DND-41 (cell line): ENCODE measurements around the gene GIPR.
"Not testable (repeated sequence)": the region's sequence is repeated elsewhere in the genome, so short reads cannot be mapped to it uniquely, and the experiment has no call there.

Experiments used
- ATAC-seq: fragments of 200-7000 bp; cut with Tn5 transposase; 3 replicates; pipeline ENCODE4 v1.9.1; 2021; ENCODE audit warnings: low read depth; ENCODE audit not compliant: insufficient read depth
- DNase-seq: peaks from one replicate; pipeline ENCODE4 v3.0.0-alpha.2; 2020
- H2AFZ ChIP-seq: 2 replicates; pipeline ENCODE4 v1.6.0; 2012; ENCODE audit warnings: low read depth, low read length
- H3K27ac ChIP-seq: 2 replicates; pipeline ENCODE4 v1.5.1; 2012; ENCODE audit warnings: low read length, inconsistent platforms
- H3K27me3 ChIP-seq: fragments of 200-600 bp; sonication (generic); 2 replicates; pipeline ENCODE4 v1.6.0; 2012; ENCODE audit warnings: low read length, mild to moderate bottlenecking, inconsistent platforms; ENCODE audit not compliant: insufficient read depth, poor library complexity
- H3K36me3 ChIP-seq: 2 replicates; pipeline ENCODE4 v1.5.1; 2012; ENCODE audit warnings: low read length, inconsistent platforms; ENCODE audit not compliant: insufficient read depth
- H3K4me1 ChIP-seq: 2 replicates; pipeline ENCODE4 v1.5.1; 2012; ENCODE audit warnings: mild to moderate bottlenecking, low read length; ENCODE audit not compliant: insufficient read depth
- H3K4me2 ChIP-seq: 2 replicates; pipeline ENCODE4 v1.6.0; 2012; ENCODE audit warnings: mild to moderate bottlenecking, moderate library complexity, low read length, inconsistent platforms; ENCODE audit not compliant: insufficient read depth
- H3K4me3 ChIP-seq, 2 experiments: fragments of 200-600 bp in 1 of 2; shearing (Covaris generic) in 1 of 2; 2 replicates each; pipeline ENCODE4 v1.5.1; 2012 to 2016; ENCODE audit warnings: inconsistent platforms in 2 of 2, low read length in 2 of 2, mild to moderate bottlenecking in 2 of 2, low read depth in 1 of 2, moderate library complexity in 1 of 2
- H3K79me2 ChIP-seq: 2 replicates; pipeline ENCODE4 v1.6.0; 2012; ENCODE audit warnings: low read length, inconsistent platforms; ENCODE audit not compliant: insufficient read depth
- H3K9ac ChIP-seq: 2 replicates; pipeline ENCODE4 v1.6.0; 2012; ENCODE audit warnings: low read depth, mild to moderate bottlenecking, inconsistent platforms, low read length, moderate library complexity
- H3K9me3 ChIP-seq: 2 replicates; pipeline ENCODE4 v1.5.1; 2012; ENCODE audit warnings: low read length, moderate library complexity, mild to moderate bottlenecking, inconsistent platforms; ENCODE audit not compliant: insufficient read depth, severe bottlenecking
- H4K20me1 ChIP-seq: 2 replicates; pipeline ENCODE4 v1.6.0; 2012; ENCODE audit warnings: low read length; ENCODE audit not compliant: insufficient read depth
- CTCF ChIP-seq: IDR thresholded peaks from 2 replicates; pipeline ENCODE4 v1.5.1; 2012; ENCODE audit warnings: borderline replicate concordance, low read length, moderate library complexity, mild to moderate bottlenecking; ENCODE audit not compliant: poor library complexity, severe bottlenecking; ENCODE audit errors: extremely low read depth
- EZH2 ChIP-seq: IDR thresholded peaks from 3 replicates; pipeline ENCODE4 v1.6.1; 2012; ENCODE audit warnings: borderline replicate concordance, low read depth, mild to moderate bottlenecking, moderate library complexity, low read length, inconsistent platforms; ENCODE audit not compliant: severe bottlenecking

Gene GIPR

GRCh38 chr19:45681391-45682015 is 13.5 kb downstream of the GIPR start:
- Histone ChIP-seq H3K36me3 (peaks cover 26% of the 10 kb centered on the region), H3K4me2 (peak overlapping the region; percentile 66), H3K9ac (peak overlapping the region; percentile 55), H3K79me2 (no peaks in the 10 kb centered on the region), H3K4me1 (peaks cover 14% of the 10 kb centered on the region), H3K27ac (peak overlapping the region; percentile 62), H2AFZ (peak overlapping the region; percentile 75), H3K27me3 (no peaks in the 10 kb centered on the region), H3K9me3 (no peaks in the 10 kb centered on the region), H3K4me3 (peak overlapping the region in 1 of 2 experiments; percentile 48; a peak in 2 of 4 replicates), H4K20me1 (no peaks in the 10 kb centered on the region)
- peak; percentile 96 for TF ChIP-seq CTCF
- TF ChIP-seq EZH2, result no peak
- DNase-seq (peak; percentile 91), ATAC-seq (peak; percentile 98)

- peak overlapping the region; percentile 66 for H3K4me2 ChIP-seq
- no peaks in the 10 kb centered on the region for H3K9me3 ChIP-seq
- H4K20me1 ChIP-seq, result peaks cover under 1% of the 10 kb centered on the region; the same call in 1 of the 2 replicates
- no peaks in the 10 kb centered on the region for H3K79me2 ChIP-seq
- no peaks in the 10 kb centered on the region for H3K27me3 ChIP-seq
- ATAC-seq, result no peak
- DNase-seq, result no peak
- TF ChIP-seq CTCF (no peak), EZH2 (no peak)
- H2AFZ ChIP-seq, result peak overlapping the region; percentile 75
- H3K9ac ChIP-seq, result peak overlapping the region; percentile 55
- H3K4me3 ChIP-seq, result peak overlapping the region in 1 of 2 experiments; percentile 48; a peak in 1 of 4 replicates
- H3K36me3 ChIP-seq, result peaks cover 30% of the 10 kb centered on the region
- H3K4me1 ChIP-seq, result peaks cover 14% of the 10 kb centered on the region
- H3K27ac ChIP-seq, result no peak overlapping the region; the same call in 1 of the 2 replicates
These were observed 14.1 kb downstream of the GIPR start for GRCh38 chr19:45682117-45682516.

- no peaks in the 10 kb centered on the region for H3K9me3 ChIP-seq
- TF ChIP-seq EZH2 (no peak), CTCF (no peak)
- H3K4me2 ChIP-seq, result no peak overlapping the region
- no peak overlapping the region for H3K27ac ChIP-seq
- H3K27me3 ChIP-seq, result no peaks in the 10 kb centered on the region
- DNase-seq, result no peak
- ATAC-seq, result no peak
- 0 out of 2 replicates have a peak, but pooled peaks cover 2% of the 10 kb centered on the region for H3K79me2 ChIP-seq
- no peak overlapping the region for H2AFZ ChIP-seq
- peaks cover 7% of the 10 kb centered on the region for H4K20me1 ChIP-seq
- no peak overlapping the region for H3K4me3 ChIP-seq
- no peak overlapping the region for H3K9ac ChIP-seq
- H3K4me1 ChIP-seq, result peaks cover 14% of the 10 kb centered on the region
- peaks cover 38% of the 10 kb centered on the region for H3K36me3 ChIP-seq
These were observed 14.9 kb downstream of the GIPR start for GRCh38 chr19:45682908-45683307.

- peaks cover 16% of the 10 kb centered on the region for H3K79me2 ChIP-seq
- H3K4me3 ChIP-seq, H3K9ac ChIP-seq, H3K9me3 ChIP-seq, H3K27me3 ChIP-seq, H2AFZ ChIP-seq, H3K4me2 ChIP-seq, DNase-seq, ATAC-seq, H3K27ac ChIP-seq: not testable (repeated sequence)
- peaks cover 21% of the 10 kb centered on the region for H3K4me1 ChIP-seq
- H4K20me1 ChIP-seq, result peaks cover 19% of the 10 kb centered on the region
- H3K36me3 ChIP-seq, result peaks cover 57% of the 10 kb centered on the region
These were observed 17.0 kb downstream of the GIPR start for GRCh38 chr19:45685045-45685444.
